Neural progenitor cell (in vitro differentiated cells): ENCODE data around the gene BCORL1.

Experiments
- EZH2 ChIP-seq: fragments of 200-600 bp; sonication (generic); IDR thresholded peaks from 2 replicates; pipeline ENCODE4 v1.6.1; 2017; ENCODE audit warnings: antibody characterized with exemption, mild to moderate bottlenecking, moderate library complexity
- TF ChIP-seq, protein P1 (sequence below): fragments of 200-600 bp; sonication (generic); IDR thresholded peaks from 2 replicates; pipeline ENCODE4 v1.5.1; 2017; ENCODE audit warnings: antibody characterized with exemption, mild to moderate bottlenecking

DNA sequence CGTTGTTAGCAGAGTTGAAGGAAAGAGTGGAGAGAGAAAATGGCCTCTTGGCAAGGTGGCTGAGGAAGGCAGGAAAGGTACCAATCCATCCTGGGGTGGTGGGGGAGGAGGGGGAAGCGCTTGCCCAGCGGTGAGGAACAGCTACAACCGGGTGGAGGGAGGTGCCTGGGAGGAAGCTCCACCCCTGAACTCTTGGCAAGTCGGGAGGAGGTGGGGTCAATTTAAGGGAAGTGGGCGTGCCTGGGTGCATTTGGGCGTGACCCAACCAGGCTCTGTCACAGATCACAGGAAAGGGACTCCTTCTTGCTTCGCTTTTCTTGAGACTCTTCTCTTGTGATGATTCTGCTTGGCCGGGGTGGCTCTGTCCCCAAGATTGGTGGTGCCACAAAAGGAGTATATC lies 41.7 kb downstream of the BCORL1 start:
- TF ChIP-seq, protein P1, sequence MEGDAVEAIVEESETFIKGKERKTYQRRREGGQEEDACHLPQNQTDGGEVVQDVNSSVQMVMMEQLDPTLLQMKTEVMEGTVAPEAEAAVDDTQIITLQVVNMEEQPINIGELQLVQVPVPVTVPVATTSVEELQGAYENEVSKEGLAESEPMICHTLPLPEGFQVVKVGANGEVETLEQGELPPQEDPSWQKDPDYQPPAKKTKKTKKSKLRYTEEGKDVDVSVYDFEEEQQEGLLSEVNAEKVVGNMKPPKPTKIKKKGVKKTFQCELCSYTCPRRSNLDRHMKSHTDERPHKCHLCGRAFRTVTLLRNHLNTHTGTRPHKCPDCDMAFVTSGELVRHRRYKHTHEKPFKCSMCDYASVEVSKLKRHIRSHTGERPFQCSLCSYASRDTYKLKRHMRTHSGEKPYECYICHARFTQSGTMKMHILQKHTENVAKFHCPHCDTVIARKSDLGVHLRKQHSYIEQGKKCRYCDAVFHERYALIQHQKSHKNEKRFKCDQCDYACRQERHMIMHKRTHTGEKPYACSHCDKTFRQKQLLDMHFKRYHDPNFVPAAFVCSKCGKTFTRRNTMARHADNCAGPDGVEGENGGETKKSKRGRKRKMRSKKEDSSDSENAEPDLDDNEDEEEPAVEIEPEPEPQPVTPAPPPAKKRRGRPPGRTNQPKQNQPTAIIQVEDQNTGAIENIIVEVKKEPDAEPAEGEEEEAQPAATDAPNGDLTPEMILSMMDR: no peak
- TF ChIP-seq EZH2: no peak
